ENCODE measurements around the gene KNDC1. TPM values are rescaled to one million over a fixed set of nuclear protein-coding genes. Genes with fewer than 3 reads are reported as not detected.

KNDC1 gene
- total RNA-seq, 4 donors from 2014 or later: under 0.01 to 12.5 (median 5.3) TPM

DNA sequence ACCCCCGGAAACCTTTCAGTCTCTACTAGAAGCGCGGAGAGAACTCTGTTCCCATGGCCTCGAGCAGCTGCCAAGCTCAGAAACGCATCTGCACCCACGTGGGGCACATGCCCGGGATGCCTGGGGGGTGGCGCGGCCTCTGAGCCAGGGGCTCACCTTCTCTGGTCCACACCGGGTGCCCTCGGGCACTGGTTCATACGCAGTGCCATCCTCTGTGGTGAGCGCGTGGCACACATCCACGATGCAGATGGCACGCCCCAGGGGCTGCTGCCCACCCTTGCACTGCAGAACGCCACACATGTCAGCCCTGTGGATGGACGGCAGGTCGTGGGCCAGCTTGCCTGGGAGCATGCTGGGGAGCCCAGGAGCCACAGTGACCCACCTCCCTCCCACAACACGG lies 110.2 kb downstream of the KNDC1 start:
- H3K36me3 ChIP-seq: no peaks in the 10 kb centered on the region
- H3K27me3 ChIP-seq: no peaks in the 10 kb centered on the region
- no peak overlapping the region for H3K27ac ChIP-seq
- DNase-seq: no peak
- H3K9me3 ChIP-seq: no peaks in the 10 kb centered on the region
- TF ChIP-seq POLR2A (IDR thresholded peaks at IDR 0.05): no peak
- TF ChIP-seq, protein P1, sequence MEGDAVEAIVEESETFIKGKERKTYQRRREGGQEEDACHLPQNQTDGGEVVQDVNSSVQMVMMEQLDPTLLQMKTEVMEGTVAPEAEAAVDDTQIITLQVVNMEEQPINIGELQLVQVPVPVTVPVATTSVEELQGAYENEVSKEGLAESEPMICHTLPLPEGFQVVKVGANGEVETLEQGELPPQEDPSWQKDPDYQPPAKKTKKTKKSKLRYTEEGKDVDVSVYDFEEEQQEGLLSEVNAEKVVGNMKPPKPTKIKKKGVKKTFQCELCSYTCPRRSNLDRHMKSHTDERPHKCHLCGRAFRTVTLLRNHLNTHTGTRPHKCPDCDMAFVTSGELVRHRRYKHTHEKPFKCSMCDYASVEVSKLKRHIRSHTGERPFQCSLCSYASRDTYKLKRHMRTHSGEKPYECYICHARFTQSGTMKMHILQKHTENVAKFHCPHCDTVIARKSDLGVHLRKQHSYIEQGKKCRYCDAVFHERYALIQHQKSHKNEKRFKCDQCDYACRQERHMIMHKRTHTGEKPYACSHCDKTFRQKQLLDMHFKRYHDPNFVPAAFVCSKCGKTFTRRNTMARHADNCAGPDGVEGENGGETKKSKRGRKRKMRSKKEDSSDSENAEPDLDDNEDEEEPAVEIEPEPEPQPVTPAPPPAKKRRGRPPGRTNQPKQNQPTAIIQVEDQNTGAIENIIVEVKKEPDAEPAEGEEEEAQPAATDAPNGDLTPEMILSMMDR (IDR thresholded peaks at IDR 0.05): no peak
- intact Hi-C loops (cut with DNase I; ENCODE audit: low total_unique reads): no loop called here
- no peak overlapping the region for H3K4me3 ChIP-seq
- H3K4me1 ChIP-seq: no peaks in the 10 kb centered on the region

GRCh38 chr10:133270773-133271297 lies 110.8 kb downstream of the KNDC1 start:
- TF ChIP-seq, protein P1 (IDR thresholded peaks at IDR 0.05): no peak
- no peak for TF ChIP-seq POLR2A (IDR thresholded peaks at IDR 0.05)
- H3K36me3 ChIP-seq: no peaks in the 10 kb centered on the region

DNA sequence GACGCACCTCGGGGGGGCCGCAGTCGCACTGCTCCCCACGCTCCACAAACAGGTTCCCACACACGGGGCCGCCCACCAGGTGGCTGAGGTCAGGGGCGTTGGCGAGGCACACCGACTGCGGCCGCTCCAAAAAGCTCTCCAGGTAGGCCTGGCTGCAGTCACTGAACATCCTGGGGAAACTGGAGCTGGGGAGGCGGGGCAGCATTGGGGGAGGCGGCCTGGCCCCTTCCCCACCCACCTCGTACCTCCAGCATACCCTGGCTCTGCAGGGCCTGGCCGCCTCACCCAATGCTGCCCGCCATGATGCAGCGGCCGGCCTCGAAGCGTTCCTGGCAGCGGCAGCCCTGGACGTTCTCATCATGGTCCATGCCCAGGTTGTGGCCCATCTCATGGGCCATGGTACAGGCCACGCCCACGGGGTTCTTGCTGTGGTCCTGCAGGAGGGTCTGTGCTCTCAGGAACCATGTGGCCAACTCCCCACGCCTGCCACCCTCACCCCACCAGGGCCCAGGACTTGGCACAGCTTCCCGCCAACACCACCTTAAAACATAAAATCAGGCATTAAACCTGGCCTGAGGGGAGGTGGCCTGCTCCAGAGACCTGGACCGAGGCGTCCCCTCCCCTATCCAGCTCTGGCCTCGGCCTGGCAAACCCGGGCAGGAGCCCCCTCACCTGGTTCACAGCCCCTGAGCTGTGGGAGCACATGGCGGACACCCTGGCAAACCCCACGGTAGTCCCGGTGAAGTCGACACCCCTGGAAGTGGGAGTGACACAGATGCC lies 111.7 kb downstream of the KNDC1 start:
- DNase-seq: no peak
- peaks cover 0 to 4% of the 10 kb centered on the region in 2 donors for H3K4me1 ChIP-seq
- TF ChIP-seq POLR2A (IDR thresholded peaks at IDR 0.05): no peak
- TF ChIP-seq, protein P1 (IDR thresholded peaks at IDR 0.05): no peak
- intact Hi-C loops (cut with DNase I; ENCODE audit: low total_unique reads): no loop called here
- H3K27me3 ChIP-seq: no peaks in the 10 kb centered on the region
- no peak overlapping the region for H3K27ac ChIP-seq
- H3K36me3 ChIP-seq: no peaks in the 10 kb centered on the region
- H3K9me3 ChIP-seq: no peaks in the 10 kb centered on the region
- no peak overlapping the region for H3K4me3 ChIP-seq

More at GRCh38 chr10:133270773-133271297, 110.8 kb downstream of the KNDC1 start:
- H3K27ac ChIP-seq: no peak overlapping the region
- no peaks in the 10 kb centered on the region for H3K27me3 ChIP-seq
- intact Hi-C loops (cut with DNase I; ENCODE audit: low total_unique reads): no loop called here
- H3K4me1 ChIP-seq: no peaks in the 10 kb centered on the region
- DNase-seq: no peak
- H3K4me3 ChIP-seq: no peak overlapping the region
- H3K9me3 ChIP-seq: no peaks in the 10 kb centered on the region

DNA sequence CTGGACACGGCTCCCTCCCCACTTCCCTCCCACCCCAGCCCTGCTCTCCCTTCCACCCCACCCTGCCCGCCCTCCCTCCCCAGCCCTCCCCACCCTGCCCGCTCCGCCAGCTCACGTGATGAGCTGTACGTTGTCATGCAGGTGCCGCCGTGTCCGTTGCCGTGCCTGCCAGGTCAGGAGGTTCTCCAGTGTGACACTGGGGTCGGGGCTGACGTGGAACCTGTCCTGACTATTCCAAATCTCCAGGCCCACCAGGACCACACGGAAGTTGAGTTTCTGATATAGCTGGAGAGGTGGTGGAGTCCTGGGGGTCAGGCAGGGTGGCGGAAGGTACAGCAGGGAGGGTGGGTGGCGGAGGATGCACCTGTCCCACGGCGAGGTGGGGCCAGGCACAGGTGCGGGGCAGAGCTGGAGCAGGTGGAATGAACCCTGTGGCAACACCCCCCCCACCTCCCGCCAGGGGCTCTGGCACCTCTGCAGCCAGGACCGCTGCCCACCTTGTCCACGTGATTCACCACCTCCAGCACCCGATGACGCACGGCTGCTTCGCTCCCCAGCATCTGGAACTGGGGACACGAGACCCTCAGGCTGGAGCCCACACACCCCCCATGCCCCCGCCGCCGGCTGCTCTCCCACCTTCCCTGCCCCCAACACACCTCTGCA lies 112.4 kb downstream of the KNDC1 start:
- H3K27ac ChIP-seq: no peak overlapping the region
- no peak for TF ChIP-seq POLR2A (IDR thresholded peaks at IDR 0.05)
- TF ChIP-seq, protein P1 (IDR thresholded peaks at IDR 0.05): no peak
- intact Hi-C loops (cut with DNase I; ENCODE audit: low total_unique reads): no loop called here
- H3K36me3 ChIP-seq: no peaks in the 10 kb centered on the region
- no peak overlapping the region for H3K4me3 ChIP-seq
- H3K4me1 ChIP-seq: peaks cover 0 to 7% of the 10 kb centered on the region in 2 donors
- H3K9me3 ChIP-seq: no peaks in the 10 kb centered on the region
- no peaks in the 10 kb centered on the region for H3K27me3 ChIP-seq
- DNase-seq: no peak

DNA sequence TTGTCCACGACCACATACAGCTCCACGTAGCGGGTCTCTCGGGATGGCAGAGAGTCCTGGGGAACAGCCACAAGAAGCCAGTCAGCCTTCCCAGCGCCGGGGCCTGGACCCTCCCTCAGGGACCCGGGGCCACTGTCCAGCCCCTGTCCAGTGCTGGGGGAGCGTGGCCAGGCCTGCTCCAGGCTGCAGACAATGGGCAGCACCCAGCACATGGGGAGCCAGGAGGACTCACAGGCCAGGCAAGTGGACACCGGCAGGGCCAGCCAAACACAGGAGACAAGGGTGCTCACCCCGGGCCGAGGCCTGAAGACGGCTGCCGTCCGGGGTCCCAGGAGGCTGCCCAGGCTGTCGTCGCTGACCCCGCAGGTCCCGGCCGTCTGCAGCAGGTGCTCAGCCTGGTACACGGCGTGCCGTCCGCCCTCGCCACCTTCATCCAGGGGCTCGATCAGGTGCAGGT lies 113.0 kb downstream of the KNDC1 start:
- Histone ChIP-seq H3K4me3 (no peak overlapping the region), H3K27ac (no peak overlapping the region), H3K4me1 (peaks cover 0 to 7% of the 10 kb centered on the region in 2 donors), H3K9me3 (no peaks in the 10 kb centered on the region), H3K27me3 (no peaks in the 10 kb centered on the region), H3K36me3 (no peaks in the 10 kb centered on the region)
- intact Hi-C loops (cut with DNase I; ENCODE audit: low total_unique reads): no loop called here
- DNase-seq: no peak
- TF ChIP-seq, protein P1 (IDR thresholded peaks at IDR 0.05): no peak
- TF ChIP-seq POLR2A (IDR thresholded peaks at IDR 0.05): no peak
